HepG2 (cell line): ENCODE measurements around the gene INPP1.

Source experiments
- ARNTL ChIP-seq: sonication (generic); formaldehyde crosslinking; IDR thresholded peaks from 2 replicates; pipeline ENCODE4 v1.4.0; 2020; ENCODE audit warnings: mild to moderate bottlenecking, missing genetic modification reagents
- ATAD3A ChIP-seq: sonication (generic); formaldehyde crosslinking; IDR thresholded peaks from 2 replicates; pipeline ENCODE4 v1.4.0; 2020; ENCODE audit warnings: missing genetic modification reagents
- CERS6 ChIP-seq: sonication (generic); formaldehyde crosslinking; IDR thresholded peaks from 2 replicates; pipeline ENCODE4 v1.5.0; 2020; ENCODE audit warnings: missing genetic modification reagents
- CTCF ChIP-seq: sonication (generic); formaldehyde crosslinking; IDR thresholded peaks from 2 replicates; pipeline ENCODE4 v1.5.0; 2020; ENCODE audit warnings: mild to moderate bottlenecking, missing genetic modification reagents, moderate library complexity
- KDM1A ChIP-seq: IDR thresholded peaks from 2 replicates; pipeline ENCODE4 v1.6.1; 2016; ENCODE audit warnings: missing compliant biosample characterization
- MAX ChIP-seq: IDR thresholded peaks from 2 replicates; pipeline ENCODE4 v1.6.1; 2012; ENCODE audit warnings: inconsistent platforms
- ZNF138 ChIP-seq: sonication (generic); formaldehyde crosslinking; IDR thresholded peaks from 2 replicates; pipeline ENCODE4 v1.5.0; 2020; ENCODE audit warnings: mild to moderate bottlenecking, low read depth, missing genetic modification reagents

GRCh38 chr2:190355968-190356644, 12.7 kb downstream of the INPP1 start:
- TF ChIP-seq KDM1A (no peak), CTCF (CRISPR knock-in tag) (no peak), MAX (no peak), ZNF138 (no peak), ATAD3A (CRISPR knock-in tag) (no peak), ARNTL (no peak), CERS6 (CRISPR knock-in tag) (no peak)
